GM10266 (cell line): ENCODE results near the gene KCNK17.

Source experiments
- DNase-seq: peaks from one replicate; pipeline ENCODE4 v3.0.0; 2012; ENCODE audit errors: extremely low spot score
- TF ChIP-seq, protein P1 (sequence below): IDR thresholded peaks from 2 replicates; pipeline ENCODE4 v1.5.1; 2012; ENCODE audit warnings: mild to moderate bottlenecking, low read depth; ENCODE audit not compliant: control insufficient read depth, insufficient read depth; ENCODE audit errors: missing control alignments

The KCNK17 gene

GRCh38 chr6:39266782-39267355, 47.4 kb downstream of the KCNK17 start:
- no peak for DNase-seq

DNA sequence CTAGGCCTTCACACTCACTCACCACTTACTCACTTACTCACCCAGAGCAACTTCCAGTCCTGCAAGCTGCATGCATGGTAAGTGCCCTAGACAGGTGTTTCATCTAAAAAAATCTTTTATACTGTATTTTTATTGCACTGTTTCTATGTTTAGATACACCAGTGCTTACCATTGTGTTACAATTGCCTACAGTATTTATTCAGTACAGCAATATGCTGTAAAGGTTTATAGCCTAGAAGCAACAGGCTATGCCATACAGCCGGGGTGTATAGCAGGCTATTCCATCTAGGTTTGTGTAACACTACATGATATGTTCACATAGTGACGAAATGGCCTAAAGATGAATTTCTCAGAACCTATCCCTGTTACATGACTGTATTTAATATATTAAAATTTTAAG, 47.8 kb downstream of the KCNK17 start:
- TF ChIP-seq, protein P1, sequence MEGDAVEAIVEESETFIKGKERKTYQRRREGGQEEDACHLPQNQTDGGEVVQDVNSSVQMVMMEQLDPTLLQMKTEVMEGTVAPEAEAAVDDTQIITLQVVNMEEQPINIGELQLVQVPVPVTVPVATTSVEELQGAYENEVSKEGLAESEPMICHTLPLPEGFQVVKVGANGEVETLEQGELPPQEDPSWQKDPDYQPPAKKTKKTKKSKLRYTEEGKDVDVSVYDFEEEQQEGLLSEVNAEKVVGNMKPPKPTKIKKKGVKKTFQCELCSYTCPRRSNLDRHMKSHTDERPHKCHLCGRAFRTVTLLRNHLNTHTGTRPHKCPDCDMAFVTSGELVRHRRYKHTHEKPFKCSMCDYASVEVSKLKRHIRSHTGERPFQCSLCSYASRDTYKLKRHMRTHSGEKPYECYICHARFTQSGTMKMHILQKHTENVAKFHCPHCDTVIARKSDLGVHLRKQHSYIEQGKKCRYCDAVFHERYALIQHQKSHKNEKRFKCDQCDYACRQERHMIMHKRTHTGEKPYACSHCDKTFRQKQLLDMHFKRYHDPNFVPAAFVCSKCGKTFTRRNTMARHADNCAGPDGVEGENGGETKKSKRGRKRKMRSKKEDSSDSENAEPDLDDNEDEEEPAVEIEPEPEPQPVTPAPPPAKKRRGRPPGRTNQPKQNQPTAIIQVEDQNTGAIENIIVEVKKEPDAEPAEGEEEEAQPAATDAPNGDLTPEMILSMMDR = no peak
- DNase-seq = no peak

More at GRCh38 chr6:39266782-39267355, 47.4 kb downstream of the KCNK17 start:
- TF ChIP-seq, protein P1 = no peak

DNA sequence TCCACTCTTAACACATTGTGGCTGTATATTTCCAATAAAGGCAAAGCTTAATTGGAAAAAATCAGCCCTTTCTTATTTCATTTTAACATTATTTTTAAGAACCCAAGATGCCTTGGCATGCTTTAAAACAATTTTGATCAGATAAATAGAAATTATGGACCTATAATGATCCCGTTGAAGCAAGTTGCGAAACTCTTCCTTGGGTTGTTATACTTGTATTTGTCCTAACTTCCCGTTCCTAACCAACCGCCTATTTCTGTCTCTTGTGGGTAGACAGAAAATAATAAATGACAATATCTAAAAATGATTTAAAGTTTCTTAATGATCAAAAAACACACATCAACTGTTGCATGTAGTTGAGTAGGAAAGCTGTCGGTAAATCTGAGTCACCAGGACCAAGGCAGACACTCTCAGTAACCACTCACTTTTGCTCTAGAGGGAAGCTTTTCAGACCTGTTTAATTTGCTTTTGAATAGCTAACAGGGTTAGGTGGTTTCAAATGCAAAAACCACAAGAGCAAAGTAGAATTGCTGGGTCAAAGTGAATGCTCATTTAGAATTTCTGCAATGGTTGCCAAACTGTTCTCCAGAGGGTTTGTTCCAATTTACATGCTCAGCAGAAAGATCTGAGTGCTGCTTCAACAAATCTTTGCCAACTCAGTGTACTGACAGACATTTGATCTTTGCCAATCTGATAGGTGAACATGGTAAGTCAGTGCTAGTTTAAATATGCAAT, 50.7 kb downstream of the KCNK17 start:
- TF ChIP-seq, protein P1 = no peak
- DNase-seq = no peak

DNA sequence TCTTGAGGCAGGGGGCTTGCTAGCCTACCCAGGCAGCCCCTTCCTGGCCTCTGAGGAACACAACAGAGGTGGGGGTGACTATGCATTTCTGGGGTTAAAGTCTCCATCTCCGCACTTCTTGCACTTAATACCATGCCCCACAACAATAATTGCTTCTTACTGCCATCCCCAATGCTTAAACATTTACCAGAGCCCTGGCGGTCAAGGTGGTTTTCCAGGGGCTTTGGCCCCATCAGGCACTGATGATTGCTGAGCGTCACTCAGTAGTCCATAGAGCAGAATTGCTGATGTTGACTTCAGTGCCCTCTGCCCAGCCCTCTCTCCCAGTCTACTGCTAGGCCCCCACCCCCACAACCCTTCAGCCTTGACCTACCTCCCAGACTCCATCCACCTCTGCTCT, 52.5 kb downstream of the KCNK17 start:
- TF ChIP-seq, protein P1 = no peak
- DNase-seq = no peak

DNA sequence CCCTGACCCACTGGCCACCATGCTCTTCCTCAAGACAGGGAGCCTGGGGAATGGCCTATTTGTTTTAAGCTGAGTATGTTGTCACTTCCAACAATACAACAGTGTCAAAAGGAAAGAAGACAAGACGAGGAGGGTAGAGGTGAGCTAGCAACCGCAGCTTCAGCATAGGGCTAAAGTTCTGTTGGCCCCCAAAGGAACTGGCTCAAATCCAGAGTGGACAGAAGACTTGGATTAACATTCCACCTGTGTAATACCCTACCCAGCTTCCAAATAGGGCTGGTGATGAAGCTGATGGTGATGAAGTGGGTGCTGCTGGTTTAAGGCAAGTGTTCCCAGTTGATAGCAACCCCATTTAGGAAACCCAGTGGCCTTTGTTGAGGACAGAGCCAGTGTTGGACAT, 53.3 kb downstream of the KCNK17 start:
- DNase-seq = no peak
- TF ChIP-seq, protein P1 = no peak

- DNase-seq = no peak
- TF ChIP-seq, protein P1 = no peak
Measured at GRCh38 chr6:39260456-39260855, 53.8 kb downstream of the KCNK17 start.

DNA sequence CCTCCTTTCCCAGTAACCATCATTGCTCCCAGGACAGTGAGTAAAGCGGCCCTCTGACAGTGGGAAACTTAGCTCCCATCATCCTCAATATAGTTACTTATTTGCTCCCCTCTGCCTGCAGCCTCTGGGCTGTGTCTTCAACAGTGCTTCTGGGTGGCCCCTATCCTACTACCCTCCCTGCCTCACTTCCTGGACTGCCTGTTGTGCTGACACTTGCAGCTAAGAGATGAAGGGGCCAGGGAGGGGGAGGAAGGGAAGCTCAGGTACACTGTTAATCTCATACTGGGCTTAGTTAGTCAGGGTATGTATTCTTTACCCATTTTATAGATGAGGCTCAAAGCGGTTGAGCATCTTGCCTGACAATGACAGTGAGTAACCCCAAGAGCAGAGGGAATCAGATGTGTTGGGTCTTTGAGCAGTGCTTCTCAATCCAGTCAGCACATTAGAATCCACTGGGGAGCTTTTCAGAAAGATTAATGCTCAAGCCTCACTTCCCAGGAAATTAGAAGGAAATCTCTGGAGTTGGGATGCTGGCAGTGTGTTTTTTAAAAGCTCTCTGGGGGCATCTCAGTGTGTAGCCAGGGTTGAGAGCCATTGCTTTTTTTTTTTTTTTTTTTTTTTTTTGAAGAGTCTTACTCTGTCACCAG, 57.8 kb downstream of the KCNK17 start:
- DNase-seq = no peak
- TF ChIP-seq, protein P1 = no peak
